ENCODE measurements around the gene IQCF2. TPM values are rescaled to one million over a fixed set of nuclear protein-coding genes. Genes with fewer than 3 reads are reported as not detected.

The IQCF2 gene
- total and polyA plus RNA-seq, 12 donors, result not detected

GRCh38 chr3:51887620-51888019, 26.2 kb downstream of the IQCF2 start:
- Histone ChIP-seq H3K27ac (no peak overlapping the region), H3K4me1 (no peaks in the 10 kb centered on the region), H3K4me3 (no peak overlapping the region), H3K36me3 (no peaks in the 10 kb centered on the region), H3K9me3 (no peaks in the 10 kb centered on the region), H3K27me3 (peaks cover 0 to 10% (median 7%) of the 10 kb centered on the region in 7 donors)
- ATAC-seq, result no peak
- no peak for TF ChIP-seq CTCF (IDR thresholded peaks at IDR 0.05)
- no peak for DNase-seq
- 62 to 70% methylated on average over 2 of the region's 2 CpGs for WGBS, 2 donors
- intact Hi-C loops (cut with DNase I), result no loop called here

- no peak for ATAC-seq
- Histone ChIP-seq H3K36me3 (no peaks in the 10 kb centered on the region), H3K4me3 (no peak overlapping the region), H3K9me3 (no peaks in the 10 kb centered on the region), H3K27me3 (peaks cover 0 to 16% (median 7%) of the 10 kb centered on the region in 7 donors), H3K27ac (no peak overlapping the region), H3K4me1 (no peaks in the 10 kb centered on the region)
- TF ChIP-seq CTCF (IDR thresholded peaks at IDR 0.05), result no peak
- DNase-seq, result no peak
- 94 to 95% methylated on average over 12 of the region's 12 CpGs for WGBS, 2 donors
- intact Hi-C loops (cut with DNase I), result no loop called here
These were observed 27.2 kb downstream of the IQCF2 start for GRCh38 chr3:51888463-51889105.

- intact Hi-C loops (cut with DNase I), result no loop called here
- Histone ChIP-seq H3K36me3 (no peaks in the 10 kb centered on the region), H3K27me3 (peaks cover 0 to 16% (median 3%) of the 10 kb centered on the region in 7 donors), H3K4me3 (no peak overlapping the region), H3K9me3 (no peaks in the 10 kb centered on the region), H3K4me1 (no peaks in the 10 kb centered on the region), H3K27ac (no peak overlapping the region)
- no peak for ATAC-seq
- 72 to 74% methylated on average over 7 of the region's 7 CpGs for WGBS, 2 donors
- TF ChIP-seq CTCF (IDR thresholded peaks at IDR 0.05), result no peak
- no peak for DNase-seq
These were observed 30.0 kb downstream of the IQCF2 start for GRCh38 chr3:51891242-51892039.

DNA sequence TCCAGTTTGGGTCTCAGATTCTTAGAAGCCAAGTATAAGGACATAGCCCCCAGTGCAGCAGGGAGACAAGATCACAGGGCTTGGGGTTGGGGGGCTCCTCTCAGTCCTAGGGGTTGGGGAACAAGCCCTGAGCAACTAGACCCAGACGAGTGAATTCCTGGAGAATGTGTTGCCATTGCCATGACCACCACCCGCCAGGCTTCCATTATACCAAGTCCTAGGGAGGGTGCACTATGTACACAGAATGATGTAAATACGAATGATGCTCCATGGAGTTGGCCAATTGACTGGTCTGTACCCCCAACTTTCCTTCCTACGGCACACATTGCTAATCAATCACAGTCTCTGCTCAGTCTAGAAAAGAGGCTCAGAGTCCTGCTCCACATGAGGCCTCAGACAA, 33.0 kb downstream of the IQCF2 start:
- H3K9me3 ChIP-seq, result no peaks in the 10 kb centered on the region
- 81 to 86% methylated on average over 4 of the region's 4 CpGs for WGBS, 2 donors
- H3K36me3 ChIP-seq, result no peaks in the 10 kb centered on the region
- no peak overlapping the region for H3K4me3 ChIP-seq
- H3K27me3 ChIP-seq, result peaks cover 0 to 24% (median 3%) of the 10 kb centered on the region in 7 donors
- intact Hi-C loops (cut with DNase I), result no loop called here
- TF ChIP-seq CTCF (IDR thresholded peaks at IDR 0.05), result no peak
- H3K27ac ChIP-seq, result no peak overlapping the region
- no peak for ATAC-seq
- H3K4me1 ChIP-seq, result no peaks in the 10 kb centered on the region
- DNase-seq, result no peak

Data from heart right ventricle (tissue), 16 donors.